Measurements from ENCODE around the gene LUC7L3. TPM values are rescaled to one million over a fixed set of nuclear protein-coding genes. Genes with fewer than 3 reads are reported as not detected.
A peak's percentile ranks its signal among the peaks of the same experiment; 100 is the strongest.

The LUC7L3 gene
- polyA plus RNA-seq, 2 of the 4 experiments (the other 2 are of a cell fraction): 209 to 211 TPM

DNA sequence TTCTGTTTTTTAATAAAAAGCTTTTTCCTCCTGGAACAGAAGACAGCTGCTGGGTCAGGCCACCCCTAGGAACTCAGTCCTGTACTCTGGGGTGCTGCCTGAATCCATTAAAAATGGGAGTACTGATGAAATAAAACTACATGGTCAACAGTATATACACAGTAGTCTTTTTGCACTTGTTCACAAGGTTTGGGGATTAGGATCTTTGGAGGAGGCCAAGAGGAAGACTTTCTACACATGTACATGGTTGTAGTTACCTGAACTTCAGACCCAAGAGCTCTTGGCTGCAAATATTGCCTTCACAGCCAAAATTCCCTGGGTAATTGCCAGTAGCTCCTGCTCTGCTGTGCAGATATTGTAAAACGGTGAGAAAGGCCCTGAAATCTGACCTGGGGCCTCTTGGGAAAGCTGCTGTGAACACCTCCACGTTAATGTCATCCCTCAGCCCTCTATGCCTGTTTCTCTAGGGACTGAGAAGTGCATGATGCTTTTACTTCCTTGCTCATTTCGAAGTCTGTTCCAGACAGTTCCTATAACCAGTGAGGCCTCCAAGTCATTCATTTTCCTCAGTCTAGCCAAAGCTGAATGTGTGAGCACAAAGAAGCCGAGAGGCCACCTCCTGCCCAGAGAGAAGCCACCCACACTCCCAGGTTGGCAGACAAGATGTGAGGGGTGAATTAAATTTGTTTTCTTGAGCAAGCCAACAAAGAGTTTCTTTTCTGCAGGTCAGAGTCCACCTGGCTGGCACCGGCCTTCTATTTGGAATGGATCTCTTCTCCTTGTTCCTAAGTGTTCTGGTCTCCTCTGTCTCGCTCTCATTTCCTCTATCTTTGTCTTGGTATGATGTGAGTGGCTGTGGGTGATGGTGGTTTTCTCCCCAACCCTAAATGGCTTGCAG lies 27.6 kb upstream of the LUC7L3 start:
- Histone ChIP-seq H3K9me3 (no peaks in the 10 kb centered on the region), H3K4me2 (peak overlapping the region; percentile 77), H3K4me3 (0 out of 3 replicates have a peak overlapping the region, but pooled peaks have one; percentile 1), H3K4me1 (peaks cover 98% of the 10 kb centered on the region), H3K27ac (peak overlapping the region; percentile 97 to 98)
- FAIRE-seq (peak; percentile 92), ATAC-seq (peak in 1 of 2 experiments; percentile 2; a peak in 3 of 6 replicates), DNase-seq (ENCODE audit: low read depth in 1 of 2, low spot score in 1 of 2) (peak in 1 of 2 experiments; percentile 77)
- ChIA-PET CTCF (interaction anchor here (0.9 to 52.6 kb wide), 6 partner anchors 13 to 209 kb away, joined by 3 to 2097 read pairs (median 381); partner anchors contain the start of genes ABCC3 and SPATA20), POLR2A (interaction anchor here (0.9 to 10.9 kb wide), 11 partner anchors 8 to 144 kb away, joined by 3 to 147 read pairs (median 10); partner anchors contain the start of genes ABCC3, CACNA1G and LUC7L3)
- 16% methylated on average over 6 of the region's 6 CpGs for WGBS (ENCODE audit: missing lambda C conversion rate)
- TF ChIP-seq BHLHE40 (IDR thresholded peaks at IDR 0.05; ENCODE audit: low read depth, low read length): no peak
- TF ChIP-seq RARB (CRISPR knock-in tag; IDR thresholded peaks at IDR 0.05): no peak; the same call in none of the 2 replicates
- 0 out of 2 replicates have a peak, but pooled peaks have one; percentile 65 for TF ChIP-seq HOXA7 (CRISPR knock-in tag; IDR thresholded peaks at IDR 0.05)
- TF ChIP-seq CHD2 (IDR thresholded peaks at IDR 0.05; ENCODE audit: low read length, partially characterized antibody): no peak
- no peak for TF ChIP-seq TP53 (CRISPR knock-in tag; IDR thresholded peaks at IDR 0.05)
- TF ChIP-seq, protein P1, sequence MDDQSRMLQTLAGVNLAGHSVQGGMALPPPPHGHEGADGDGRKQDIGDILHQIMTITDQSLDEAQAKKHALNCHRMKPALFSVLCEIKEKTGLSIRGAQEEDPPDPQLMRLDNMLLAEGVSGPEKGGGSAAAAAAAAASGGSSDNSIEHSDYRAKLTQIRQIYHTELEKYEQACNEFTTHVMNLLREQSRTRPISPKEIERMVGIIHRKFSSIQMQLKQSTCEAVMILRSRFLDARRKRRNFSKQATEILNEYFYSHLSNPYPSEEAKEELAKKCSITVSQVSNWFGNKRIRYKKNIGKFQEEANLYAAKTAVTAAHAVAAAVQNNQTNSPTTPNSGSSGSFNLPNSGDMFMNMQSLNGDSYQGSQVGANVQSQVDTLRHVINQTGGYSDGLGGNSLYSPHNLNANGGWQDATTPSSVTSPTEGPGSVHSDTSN (IDR thresholded peaks at IDR 0.05): no peak
- no peak; the same call in 1 of the 2 replicates for TF ChIP-seq HOXB5 (CRISPR knock-in tag; IDR thresholded peaks at IDR 0.05)
- no peak for TF ChIP-seq FOSL2 (IDR thresholded peaks at IDR 0.05)
- TF ChIP-seq FOSL2 (CRISPR knock-in tag; IDR thresholded peaks at IDR 0.05): no peak
- TF ChIP-seq, protein P2, sequence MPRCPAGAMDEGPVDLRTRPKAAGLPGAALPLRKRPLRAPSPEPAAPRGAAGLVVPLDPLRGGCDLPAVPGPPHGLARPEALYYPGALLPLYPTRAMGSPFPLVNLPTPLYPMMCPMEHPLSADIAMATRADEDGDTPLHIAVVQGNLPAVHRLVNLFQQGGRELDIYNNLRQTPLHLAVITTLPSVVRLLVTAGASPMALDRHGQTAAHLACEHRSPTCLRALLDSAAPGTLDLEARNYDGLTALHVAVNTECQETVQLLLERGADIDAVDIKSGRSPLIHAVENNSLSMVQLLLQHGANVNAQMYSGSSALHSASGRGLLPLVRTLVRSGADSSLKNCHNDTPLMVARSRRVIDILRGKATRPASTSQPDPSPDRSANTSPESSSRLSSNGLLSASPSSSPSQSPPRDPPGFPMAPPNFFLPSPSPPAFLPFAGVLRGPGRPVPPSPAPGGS (IDR thresholded peaks at IDR 0.05): 0 out of 3 replicates have a peak, but pooled peaks have one; percentile 10
- TF ChIP-seq KDM1A (IDR thresholded peaks at IDR 0.05; ENCODE audit: low read depth): no peak
- TF ChIP-seq, protein P3, sequence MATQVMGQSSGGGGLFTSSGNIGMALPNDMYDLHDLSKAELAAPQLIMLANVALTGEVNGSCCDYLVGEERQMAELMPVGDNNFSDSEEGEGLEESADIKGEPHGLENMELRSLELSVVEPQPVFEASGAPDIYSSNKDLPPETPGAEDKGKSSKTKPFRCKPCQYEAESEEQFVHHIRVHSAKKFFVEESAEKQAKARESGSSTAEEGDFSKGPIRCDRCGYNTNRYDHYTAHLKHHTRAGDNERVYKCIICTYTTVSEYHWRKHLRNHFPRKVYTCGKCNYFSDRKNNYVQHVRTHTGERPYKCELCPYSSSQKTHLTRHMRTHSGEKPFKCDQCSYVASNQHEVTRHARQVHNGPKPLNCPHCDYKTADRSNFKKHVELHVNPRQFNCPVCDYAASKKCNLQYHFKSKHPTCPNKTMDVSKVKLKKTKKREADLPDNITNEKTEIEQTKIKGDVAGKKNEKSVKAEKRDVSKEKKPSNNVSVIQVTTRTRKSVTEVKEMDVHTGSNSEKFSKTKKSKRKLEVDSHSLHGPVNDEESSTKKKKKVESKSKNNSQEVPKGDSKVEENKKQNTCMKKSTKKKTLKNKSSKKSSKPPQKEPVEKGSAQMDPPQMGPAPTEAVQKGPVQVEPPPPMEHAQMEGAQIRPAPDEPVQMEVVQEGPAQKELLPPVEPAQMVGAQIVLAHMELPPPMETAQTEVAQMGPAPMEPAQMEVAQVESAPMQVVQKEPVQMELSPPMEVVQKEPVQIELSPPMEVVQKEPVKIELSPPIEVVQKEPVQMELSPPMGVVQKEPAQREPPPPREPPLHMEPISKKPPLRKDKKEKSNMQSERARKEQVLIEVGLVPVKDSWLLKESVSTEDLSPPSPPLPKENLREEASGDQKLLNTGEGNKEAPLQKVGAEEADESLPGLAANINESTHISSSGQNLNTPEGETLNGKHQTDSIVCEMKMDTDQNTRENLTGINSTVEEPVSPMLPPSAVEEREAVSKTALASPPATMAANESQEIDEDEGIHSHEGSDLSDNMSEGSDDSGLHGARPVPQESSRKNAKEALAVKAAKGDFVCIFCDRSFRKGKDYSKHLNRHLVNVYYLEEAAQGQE (IDR thresholded peaks at IDR 0.05): no peak
- peak; percentile 5 to 30; a peak in 1 of 4 replicates for TF ChIP-seq CEBPB (IDR thresholded peaks at IDR 0.05)
- TF ChIP-seq, protein P4, sequence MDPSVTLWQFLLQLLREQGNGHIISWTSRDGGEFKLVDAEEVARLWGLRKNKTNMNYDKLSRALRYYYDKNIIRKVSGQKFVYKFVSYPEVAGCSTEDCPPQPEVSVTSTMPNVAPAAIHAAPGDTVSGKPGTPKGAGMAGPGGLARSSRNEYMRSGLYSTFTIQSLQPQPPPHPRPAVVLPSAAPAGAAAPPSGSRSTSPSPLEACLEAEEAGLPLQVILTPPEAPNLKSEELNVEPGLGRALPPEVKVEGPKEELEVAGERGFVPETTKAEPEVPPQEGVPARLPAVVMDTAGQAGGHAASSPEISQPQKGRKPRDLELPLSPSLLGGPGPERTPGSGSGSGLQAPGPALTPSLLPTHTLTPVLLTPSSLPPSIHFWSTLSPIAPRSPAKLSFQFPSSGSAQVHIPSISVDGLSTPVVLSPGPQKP (IDR thresholded peaks at IDR 0.05; ENCODE audit: low read depth, low read length): no peak
- TF ChIP-seq, protein P5, sequence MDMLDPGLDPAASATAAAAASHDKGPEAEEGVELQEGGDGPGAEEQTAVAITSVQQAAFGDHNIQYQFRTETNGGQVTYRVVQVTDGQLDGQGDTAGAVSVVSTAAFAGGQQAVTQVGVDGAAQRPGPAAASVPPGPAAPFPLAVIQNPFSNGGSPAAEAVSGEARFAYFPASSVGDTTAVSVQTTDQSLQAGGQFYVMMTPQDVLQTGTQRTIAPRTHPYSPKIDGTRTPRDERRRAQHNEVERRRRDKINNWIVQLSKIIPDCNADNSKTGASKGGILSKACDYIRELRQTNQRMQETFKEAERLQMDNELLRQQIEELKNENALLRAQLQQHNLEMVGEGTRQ (IDR thresholded peaks at IDR 0.05): no peak
- TF ChIP-seq HEYL (CRISPR knock-in tag; IDR thresholded peaks at IDR 0.05): no peak
- no peak for TF ChIP-seq SREBF2 (IDR thresholded peaks at IDR 0.05)
- no peak for TF ChIP-seq KDM5A (IDR thresholded peaks at IDR 0.05)
- TF ChIP-seq MAZ (IDR thresholded peaks at IDR 0.05; ENCODE audit: borderline replicate concordance, low read depth, low read length): no peak
- TF ChIP-seq EHMT2 (IDR thresholded peaks at IDR 0.05; ENCODE audit: low read depth): no peak
- no peak for TF ChIP-seq CBX8 (IDR thresholded peaks at IDR 0.05)
- TF ChIP-seq PHF8 (IDR thresholded peaks at IDR 0.05; ENCODE audit: borderline replicate concordance, low read depth): no peak
- TF ChIP-seq, protein P6, sequence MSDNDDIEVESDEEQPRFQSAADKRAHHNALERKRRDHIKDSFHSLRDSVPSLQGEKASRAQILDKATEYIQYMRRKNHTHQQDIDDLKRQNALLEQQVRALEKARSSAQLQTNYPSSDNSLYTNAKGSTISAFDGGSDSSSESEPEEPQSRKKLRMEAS (IDR thresholded peaks at IDR 0.05): peak; percentile 41; the same call in 1 of the 2 replicates
- peak; percentile 83; the same call in 1 of the 2 replicates for TF ChIP-seq TFCP2L1 (CRISPR knock-in tag; IDR thresholded peaks at IDR 0.05)
- no peak for TF ChIP-seq CBX2 (IDR thresholded peaks at IDR 0.05; ENCODE audit: borderline replicate concordance, low read depth)
- TF ChIP-seq NPAS2 (CRISPR knock-in tag; IDR thresholded peaks at IDR 0.05; ENCODE audit: borderline replicate concordance): no peak
- TF ChIP-seq, protein P7, sequence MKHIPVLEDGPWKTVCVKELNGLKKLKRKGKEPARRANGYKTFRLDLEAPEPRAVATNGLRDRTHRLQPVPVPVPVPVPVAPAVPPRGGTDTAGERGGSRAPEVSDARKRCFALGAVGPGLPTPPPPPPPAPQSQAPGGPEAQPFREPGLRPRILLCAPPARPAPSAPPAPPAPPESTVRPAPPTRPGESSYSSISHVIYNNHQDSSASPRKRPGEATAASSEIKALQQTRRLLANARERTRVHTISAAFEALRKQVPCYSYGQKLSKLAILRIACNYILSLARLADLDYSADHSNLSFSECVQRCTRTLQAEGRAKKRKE (CRISPR knock-in tag; IDR thresholded peaks at IDR 0.05; ENCODE audit: low read depth): no peak
- TF ChIP-seq MYC (IDR thresholded peaks at IDR 0.05; ENCODE audit: borderline replicate concordance, low read length): 0 out of 2 replicates have a peak, but pooled peaks have one; percentile 32
- TF ChIP-seq SMC3 (IDR thresholded peaks at IDR 0.05): peak; percentile 14; the same call in 1 of the 3 replicates
- TF ChIP-seq POLR2A (IDR thresholded peaks at IDR 0.05; ENCODE audit: low read length): no peak
- TF ChIP-seq ZNF302 (CRISPR knock-in tag; IDR thresholded peaks at IDR 0.05): no peak
